H9 (cell line): Measurements from ENCODE around the gene MALSU1. TPM values are rescaled to one million over a fixed set of nuclear protein-coding genes. Genes with fewer than 3 reads are reported as not detected.

Source experiments
- DNase-seq: peaks from one replicate; pipeline ENCODE4 v3.0.0-alpha.2; 2017
- H2AFZ ChIP-seq: one replicate; pipeline ENCODE4 v1.6.1; 2013; ENCODE audit warnings: mild to moderate bottlenecking, low read length, control low read depth, moderate library complexity
- H2AK5ac ChIP-seq: 2 replicates; pipeline ENCODE4 v1.6.1; 2013; ENCODE audit warnings: low read length, control low read depth, mixed read lengths; ENCODE audit not compliant: insufficient read length
- H2BK120ac ChIP-seq: one replicate; pipeline ENCODE4 v1.6.1; 2013; ENCODE audit warnings: low read depth, mild to moderate bottlenecking, low read length, control low read depth, inconsistent platforms; ENCODE audit not compliant: poor library complexity, severe bottlenecking
- H2BK12ac ChIP-seq: 2 replicates; pipeline ENCODE4 v1.6.1; 2013; ENCODE audit warnings: low read length, control low read depth, mixed read lengths, low read depth; ENCODE audit not compliant: insufficient read length
- H2BK15ac ChIP-seq: 2 replicates; pipeline ENCODE4 v1.6.1; 2013; ENCODE audit warnings: low read depth, low read length, control low read depth
- H2BK20ac ChIP-seq: one replicate; pipeline ENCODE4 v1.6.1; 2013; ENCODE audit warnings: low read depth, mild to moderate bottlenecking, low read length, control low read depth, inconsistent platforms; ENCODE audit not compliant: poor library complexity, severe bottlenecking
- H2BK5ac ChIP-seq: 2 replicates; pipeline ENCODE4 v1.6.1; 2013; ENCODE audit warnings: low read length, control low read depth, mixed read lengths; ENCODE audit not compliant: insufficient read length
- H3K14ac ChIP-seq: 2 replicates; pipeline ENCODE4 v1.6.1; 2013; ENCODE audit warnings: low read length, control low read depth; ENCODE audit not compliant: insufficient read depth
- H3K18ac ChIP-seq: 2 replicates; pipeline ENCODE4 v1.6.1; 2013; ENCODE audit warnings: low read depth, mild to moderate bottlenecking, mixed read lengths, low read length, control low read depth; ENCODE audit not compliant: insufficient read length
- H3K23ac ChIP-seq: 2 replicates; pipeline ENCODE4 v1.6.1; 2013; ENCODE audit warnings: low read length, control low read depth, mixed read lengths, low read depth; ENCODE audit not compliant: insufficient read length
- H3K23me2 ChIP-seq: 2 replicates; pipeline ENCODE4 v1.6.1; 2013; ENCODE audit warnings: low read depth, mild to moderate bottlenecking, mixed read lengths, low read length, control low read depth; ENCODE audit not compliant: insufficient read length, poor library complexity, severe bottlenecking
- H3K27ac ChIP-seq: 2 replicates; pipeline ENCODE4 v1.5.1; 2013; ENCODE audit warnings: low read length, control low read depth, mixed read lengths, low read depth; ENCODE audit not compliant: insufficient read length
- H3K27me3 ChIP-seq: 2 replicates; pipeline ENCODE4 v1.6.1; 2013; ENCODE audit warnings: low read length, control low read depth, inconsistent platforms; ENCODE audit not compliant: insufficient read depth
- H3K4ac ChIP-seq: 2 replicates; pipeline ENCODE4 v1.6.1; 2013; ENCODE audit warnings: low read depth, mild to moderate bottlenecking, control low read depth, inconsistent platforms, low read length, moderate library complexity
- H3K4me1 ChIP-seq: 2 replicates; pipeline ENCODE4 v1.6.1; 2013; ENCODE audit warnings: low read length, control low read depth, inconsistent platforms; ENCODE audit not compliant: insufficient read depth
- H3K4me2 ChIP-seq: 2 replicates; pipeline ENCODE4 v1.6.1; 2013; ENCODE audit warnings: low read length, control low read depth, mixed read lengths; ENCODE audit not compliant: insufficient read length, insufficient read depth
- H3K56ac ChIP-seq: 2 replicates; pipeline ENCODE4 v1.6.1; 2013; ENCODE audit warnings: low read depth, mild to moderate bottlenecking, mixed read lengths, low read length, control low read depth; ENCODE audit not compliant: insufficient read length
- H3K79me1 ChIP-seq: 2 replicates; pipeline ENCODE4 v1.6.1; 2013; ENCODE audit warnings: low read depth, mild to moderate bottlenecking, moderate library complexity, low read length, control low read depth, inconsistent platforms; ENCODE audit not compliant: insufficient read depth, poor library complexity, severe bottlenecking
- H3K79me2 ChIP-seq: 2 replicates; pipeline ENCODE4 v1.6.1; 2013; ENCODE audit warnings: low read length, control low read depth, inconsistent platforms; ENCODE audit not compliant: insufficient read depth
- H3K9ac ChIP-seq: 2 replicates; pipeline ENCODE4 v1.6.1; 2013; ENCODE audit warnings: low read length, control low read depth, mixed read lengths; ENCODE audit not compliant: insufficient read length; ENCODE audit errors: extremely low read depth
- H3K9me3 ChIP-seq: one replicate; pipeline ENCODE4 v1.6.1; 2013; ENCODE audit warnings: low read depth, low read length, inconsistent platforms; ENCODE audit not compliant: control insufficient read depth
- H3T11ph ChIP-seq: one replicate; pipeline ENCODE4 v1.6.1; 2013; ENCODE audit warnings: mild to moderate bottlenecking, low read length, control low read depth, inconsistent platforms
- H4K20me1 ChIP-seq: one replicate; pipeline ENCODE4 v1.6.1; 2013; ENCODE audit not compliant: control insufficient read depth, insufficient read length, insufficient read depth
- H4K5ac ChIP-seq: 2 replicates; pipeline ENCODE4 v1.6.1; 2013; ENCODE audit warnings: low read depth, mild to moderate bottlenecking, mixed read lengths, low read length, control low read depth; ENCODE audit not compliant: insufficient read length
- H4K8ac ChIP-seq: replicated peaks from 2 replicates; pipeline ENCODE4 v1.6.1; 2013; ENCODE audit warnings: low read length, control low read depth, mixed read lengths, low read depth; ENCODE audit not compliant: insufficient read length
- H4K91ac ChIP-seq: 2 replicates; pipeline ENCODE4 v1.6.1; 2013; ENCODE audit warnings: low read depth, mild to moderate bottlenecking, moderate library complexity, mixed read lengths, low read length, control low read depth; ENCODE audit not compliant: insufficient read length
- H3K27ac Mint-ChIP-seq, 3 experiments: 2 replicates in 2 of 3; 3 replicates in 1 of 3; pipeline ENCODE4 v1.8.0; 2020 to 2021; ENCODE audit warnings: mixed read lengths in 3 of 3, mild to moderate bottlenecking in 1 of 3, moderate library complexity in 1 of 3
- H3K27me3 Mint-ChIP-seq: 2 replicates; pipeline ENCODE4 v1.8.0; 2021; ENCODE audit warnings: low read depth, mild to moderate bottlenecking, moderate library complexity, mixed read lengths
- H3K36me3 Mint-ChIP-seq, 3 experiments: 2 replicates in 2 of 3; 3 replicates in 1 of 3; pipeline ENCODE4 v1.8.0; 2020 to 2021; ENCODE audit warnings: low read depth in 3 of 3, mixed read lengths in 3 of 3; ENCODE audit not compliant: insufficient read depth in 1 of 3
- H3K4me1 Mint-ChIP-seq, 2 experiments: 2 replicates each; pipeline ENCODE4 v1.8.0; 2020; ENCODE audit warnings: mixed read lengths in 2 of 2
- H3K4me3 Mint-ChIP-seq, 2 experiments: 2 replicates in 1 of 2; 3 replicates in 1 of 2; pipeline ENCODE4 v1.8.0; 2020 to 2021; ENCODE audit warnings: mild to moderate bottlenecking in 2 of 2, mixed read lengths in 2 of 2, moderate library complexity in 1 of 2
- H3K9me3 Mint-ChIP-seq, 2 experiments: 2 replicates in 1 of 2; 3 replicates in 1 of 2; pipeline ENCODE4 v1.8.0; 2020; ENCODE audit warnings: mild to moderate bottlenecking in 2 of 2, mixed read lengths in 2 of 2, moderate library complexity in 1 of 2
- CTCF ChIP-seq: fragments of 200-600 bp; sonication (generic); conservative IDR thresholded peaks from 3 replicates; pipeline ENCODE4 v1.8.0; 2021; ENCODE audit warnings: antibody characterized with exemption, mild to moderate bottlenecking
- WGBS: extraction: QIAGEN DNeasy Blood & Tissue Kit; methylation state at CpG from one replicate; pipeline ENCODE4 v1.1.7; 2013; ENCODE audit warnings: missing lambda C conversion rate, low lambda C conversion rate, mixed read lengths; ENCODE audit not compliant: insufficient read length; ENCODE audit errors: extremely low coverage; 5-methylcytosine and 5-hydroxymethylcytosine counted together
- total RNA-seq: library from RNA; stranded (reverse); gene quantifications from 2 replicates; pipeline ENCODE4 v1.2.1, GENCODE V29; 2021

MALSU1 gene
- total RNA-seq, 1 experiment from 2014 or later: 83.4 TPM

GRCh38 chr7:23356726-23357125 is 57.6 kb downstream of the MALSU1 start:
- H3K23ac ChIP-seq: no peak overlapping the region
- no peak overlapping the region for H3K4ac ChIP-seq
- no peak overlapping the region for H2BK5ac ChIP-seq
- Mint-ChIP-seq H3K36me3 (peaks cover 12 to 43% (median 37%) of the 10 kb centered on the region in 3 experiments; a peak in 6 of 7 replicates), H3K27me3 (no peaks in the 10 kb centered on the region), H3K4me3 (no peak overlapping the region), H3K4me1 (peaks cover 11 to 18% of the 10 kb centered on the region in 2 experiments), H3K9me3 (no peaks in the 10 kb centered on the region), H3K27ac (0 out of 7 replicates have a peak overlapping the region, but pooled peaks of 1 of the 3 experiments have one; percentile 29)
- H2BK120ac ChIP-seq: no peak overlapping the region
- no peak overlapping the region for H2AK5ac ChIP-seq
- H3K4me1 ChIP-seq: no peaks in the 10 kb centered on the region
- no peak overlapping the region for H3K14ac ChIP-seq
- H3K4me2 ChIP-seq: no peak overlapping the region
- H4K8ac ChIP-seq: no peak overlapping the region
- no peak for DNase-seq
- H4K20me1 ChIP-seq: no peaks in the 10 kb centered on the region
- no peak overlapping the region for H3K18ac ChIP-seq
- no peak for TF ChIP-seq CTCF
- no CpG with 5 or more reads among the region's 3 CpGs for WGBS
- peaks cover 7% of the 10 kb centered on the region; the same call in 1 of the 2 replicates for H3K79me2 ChIP-seq
- H2BK20ac ChIP-seq: no peak overlapping the region
- H3K27ac ChIP-seq: no peak overlapping the region
- no peak overlapping the region for H3K9ac ChIP-seq
- H3K56ac ChIP-seq: no peak overlapping the region
- H3K79me1 ChIP-seq: peaks cover 13% of the 10 kb centered on the region
- no peak overlapping the region for H4K91ac ChIP-seq
- H2BK12ac ChIP-seq: no peak overlapping the region
- H3T11ph ChIP-seq: no peak overlapping the region
- no peak overlapping the region for H4K5ac ChIP-seq
- H3K23me2 ChIP-seq: no peaks in the 10 kb centered on the region
- H3K9me3 ChIP-seq: no peaks in the 10 kb centered on the region
- no peaks in the 10 kb centered on the region for H3K27me3 ChIP-seq
- no peak overlapping the region for H2AFZ ChIP-seq
- H2BK15ac ChIP-seq: no peak overlapping the region
